KOPT-K1 (cell line): Measurements from ENCODE around the gene VPS37C.

Experiments used
- H3K27ac ChIP-seq: fragments of 200-600 bp; sonication (generic); 2 replicates; pipeline ENCODE4 v1.5.1; 2016; ENCODE audit warnings: antibody characterized with exemption, mild to moderate bottlenecking, low read depth, low read length; ENCODE audit not compliant: poor library complexity, severe bottlenecking
- H3K36me3 ChIP-seq: fragments of 200-600 bp; sonication (generic); 2 replicates; pipeline ENCODE4 v1.5.1; 2017; ENCODE audit warnings: antibody characterized with exemption, mild to moderate bottlenecking, low read length, moderate library complexity; ENCODE audit not compliant: insufficient read depth
- H3K9me3 ChIP-seq: fragments of 200-600 bp; sonication (generic); 2 replicates; pipeline ENCODE4 v1.5.1; 2017; ENCODE audit warnings: antibody characterized with exemption, low read length, mild to moderate bottlenecking; ENCODE audit not compliant: insufficient read depth, poor library complexity, severe bottlenecking

Gene VPS37C

DNA sequence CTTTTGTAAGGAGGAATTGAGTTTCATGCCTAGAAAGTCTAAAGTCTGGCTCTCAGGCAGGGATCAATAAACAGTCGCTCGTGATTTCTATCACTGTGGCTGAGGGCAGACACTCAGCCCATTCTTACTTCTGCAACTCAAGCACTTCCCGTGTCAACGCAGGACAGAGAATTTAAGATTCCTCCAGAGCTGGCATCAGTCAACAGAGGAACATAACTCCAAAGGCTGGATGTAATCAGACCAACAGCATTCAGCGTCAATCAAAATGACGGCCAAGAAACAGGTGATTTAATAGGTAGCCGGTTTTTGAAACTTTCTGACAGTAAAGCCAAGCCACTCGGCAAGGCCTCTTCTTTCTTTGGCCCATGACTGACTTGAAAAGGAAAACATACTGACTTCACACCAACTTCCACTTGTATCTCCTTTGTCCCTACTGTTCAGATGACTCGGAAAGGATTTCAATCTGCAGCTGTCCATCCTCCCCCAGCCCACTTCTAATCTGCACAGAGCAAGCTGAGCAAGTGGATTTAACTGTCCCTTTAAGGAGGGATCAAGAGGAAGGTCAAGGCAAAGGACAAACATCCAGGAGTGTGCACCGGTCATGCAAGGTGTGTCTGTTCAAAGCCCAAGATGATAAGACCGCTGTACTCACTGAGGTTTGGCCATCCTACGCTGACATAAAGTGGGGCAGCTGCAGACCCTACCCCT, 9.5 kb downstream of the VPS37C start:
- Histone ChIP-seq H3K9me3 (peaks cover 17% of the 10 kb centered on the region), H3K27ac (no peak overlapping the region), H3K36me3 (no peaks in the 10 kb centered on the region)

DNA sequence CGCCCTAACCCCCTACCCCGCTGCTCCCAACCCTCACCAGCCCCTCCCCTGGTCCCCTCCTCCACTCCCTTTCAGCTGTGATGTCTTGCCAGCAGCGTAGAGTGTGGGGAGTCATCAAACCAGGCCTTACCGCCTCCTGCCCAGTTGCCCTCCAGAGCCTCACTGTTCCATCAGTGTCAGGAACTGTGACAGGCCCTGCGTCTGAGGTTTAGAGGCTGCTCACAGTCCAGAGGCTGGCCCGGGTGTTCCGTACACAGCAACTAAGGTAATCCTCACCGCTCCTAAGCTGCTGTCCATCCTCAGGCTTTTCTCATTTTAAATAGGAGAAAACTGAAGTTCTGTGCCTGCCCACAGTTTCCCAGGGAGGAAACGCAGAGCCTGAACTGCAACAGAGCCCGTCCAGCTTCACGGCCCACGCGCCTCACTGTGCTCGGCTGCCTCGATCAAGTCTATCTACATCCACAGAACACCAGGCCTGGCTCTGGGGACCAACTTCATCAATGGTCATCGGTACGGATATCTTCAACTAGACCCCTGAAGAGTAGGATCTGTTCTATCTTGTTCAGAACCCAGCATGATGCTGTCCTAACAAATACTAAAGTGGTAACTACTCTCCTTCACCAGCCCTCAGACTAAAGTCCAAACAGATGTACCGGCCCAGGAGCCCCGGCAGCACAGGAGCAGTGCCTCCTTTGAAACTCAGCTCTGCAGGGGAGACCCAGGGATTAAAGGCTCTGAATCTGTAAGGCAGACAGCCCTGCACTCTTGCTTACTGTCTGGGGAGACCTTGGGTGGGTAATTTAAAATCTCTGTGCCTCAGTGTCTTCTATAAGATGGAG, 10.3 kb downstream of the VPS37C start:
- Histone ChIP-seq H3K9me3 (peaks cover 17% of the 10 kb centered on the region), H3K27ac (no peak overlapping the region), H3K36me3 (no peaks in the 10 kb centered on the region)

DNA sequence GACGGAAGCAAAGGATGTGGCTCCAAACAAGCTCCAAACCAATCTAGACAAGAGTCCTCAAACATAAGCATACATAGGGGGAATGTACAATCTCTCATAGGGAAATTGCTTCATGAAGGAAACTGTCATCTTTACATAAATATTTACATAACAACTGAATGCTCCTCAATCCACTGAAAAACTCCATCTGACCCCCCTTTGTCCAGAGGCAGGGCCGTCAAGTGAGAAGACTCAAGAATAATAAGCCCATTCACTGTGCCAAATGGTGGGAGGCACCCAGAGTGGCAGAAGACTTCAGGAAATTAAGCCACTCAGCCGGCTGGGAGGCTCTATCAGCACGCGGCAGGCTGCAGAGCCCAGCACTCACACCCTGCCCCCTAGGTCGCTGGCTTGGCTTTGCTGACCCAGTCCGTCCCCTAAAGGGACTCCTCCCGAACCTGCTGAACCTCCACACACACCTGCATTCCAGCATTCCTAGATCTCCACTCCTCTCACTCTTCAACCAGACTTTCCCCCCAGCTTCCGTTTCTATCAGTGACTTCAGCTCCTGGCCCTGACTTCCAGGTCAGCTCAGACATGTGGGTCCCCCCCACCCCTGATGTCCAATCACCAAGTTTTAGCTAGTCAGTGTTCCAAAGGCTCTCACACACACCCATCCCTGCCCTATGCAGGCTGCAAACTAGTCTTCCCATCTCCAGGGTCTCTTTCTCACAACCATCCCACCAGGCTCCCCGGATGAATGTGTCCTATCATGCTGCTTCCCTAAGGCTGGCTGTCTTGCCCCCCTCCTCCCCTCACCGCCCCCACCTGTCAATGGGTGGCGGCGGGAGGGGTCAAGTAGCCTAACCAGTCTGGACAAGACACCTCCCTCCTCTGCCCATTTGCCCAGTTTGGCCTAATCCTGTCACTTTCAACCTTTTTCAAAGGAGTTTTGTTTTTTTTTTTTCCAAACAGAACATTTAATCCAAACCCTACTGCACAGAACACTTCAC, 11.3 kb downstream of the VPS37C start:
- no peak overlapping the region for H3K27ac ChIP-seq
- no peaks in the 10 kb centered on the region for H3K36me3 ChIP-seq
- peaks cover 11% of the 10 kb centered on the region for H3K9me3 ChIP-seq

DNA sequence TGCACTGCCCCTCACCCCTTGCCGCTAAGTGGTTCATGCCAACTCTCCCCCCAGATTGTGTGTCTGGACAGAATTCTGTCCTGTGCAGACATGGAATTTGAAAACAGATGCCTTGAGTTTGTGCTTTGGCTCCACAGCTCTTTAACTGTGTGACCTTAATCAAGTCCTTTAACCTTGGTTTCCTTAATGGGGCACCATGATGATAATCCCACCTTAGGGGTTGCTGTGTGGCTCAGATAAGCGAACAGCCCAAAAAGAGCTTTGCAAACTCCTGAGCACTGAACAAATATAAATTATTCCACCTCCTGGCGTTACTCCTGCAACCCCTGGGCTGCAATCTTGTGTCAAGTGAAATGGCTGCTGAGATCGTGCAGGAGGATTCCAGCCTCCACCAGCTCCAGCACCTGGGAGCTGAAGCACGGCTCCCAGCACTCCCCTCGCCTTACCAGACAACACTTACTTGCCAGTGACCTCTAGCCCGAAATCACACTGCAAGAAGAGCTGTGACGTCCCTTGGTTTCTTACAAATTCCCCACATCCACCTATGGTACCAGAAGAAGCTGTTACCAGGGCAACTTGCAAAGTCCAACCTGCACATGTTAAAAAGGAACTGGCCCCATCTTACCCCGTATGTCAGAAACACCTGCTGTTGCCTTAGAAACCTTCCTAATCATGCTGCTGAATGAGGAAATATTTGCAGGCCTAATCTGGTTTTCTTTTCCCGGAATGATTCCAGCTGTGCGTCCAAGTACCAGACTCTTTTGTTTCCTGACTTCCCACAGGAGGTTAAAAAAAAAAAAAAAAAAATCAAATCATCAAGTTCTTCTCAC, 13.2 kb downstream of the VPS37C start:
- Histone ChIP-seq H3K9me3 (no peaks in the 10 kb centered on the region), H3K27ac (no peak overlapping the region), H3K36me3 (no peaks in the 10 kb centered on the region)

DNA sequence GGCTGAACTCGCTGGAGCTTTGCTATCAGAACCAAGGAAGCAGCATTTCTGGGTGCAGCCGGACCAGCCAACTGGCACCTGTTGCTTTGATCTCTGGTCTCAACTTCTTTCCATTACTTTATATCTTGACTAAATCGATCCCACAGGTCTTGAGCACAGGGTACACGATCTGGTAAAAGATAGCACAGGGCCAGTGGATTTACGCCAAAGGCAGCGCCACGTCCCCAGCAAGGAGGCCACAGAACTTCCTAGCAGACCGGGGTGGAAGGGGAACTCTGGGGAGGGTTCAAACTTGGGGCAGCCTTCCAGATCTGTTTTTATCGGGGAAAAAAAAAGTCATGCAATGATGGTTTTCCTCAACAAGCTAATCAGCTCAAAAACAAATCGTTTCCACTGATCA, 14.0 kb downstream of the VPS37C start:
- H3K9me3 ChIP-seq: no peaks in the 10 kb centered on the region
- H3K36me3 ChIP-seq: no peaks in the 10 kb centered on the region
- H3K27ac ChIP-seq: no peak overlapping the region

DNA sequence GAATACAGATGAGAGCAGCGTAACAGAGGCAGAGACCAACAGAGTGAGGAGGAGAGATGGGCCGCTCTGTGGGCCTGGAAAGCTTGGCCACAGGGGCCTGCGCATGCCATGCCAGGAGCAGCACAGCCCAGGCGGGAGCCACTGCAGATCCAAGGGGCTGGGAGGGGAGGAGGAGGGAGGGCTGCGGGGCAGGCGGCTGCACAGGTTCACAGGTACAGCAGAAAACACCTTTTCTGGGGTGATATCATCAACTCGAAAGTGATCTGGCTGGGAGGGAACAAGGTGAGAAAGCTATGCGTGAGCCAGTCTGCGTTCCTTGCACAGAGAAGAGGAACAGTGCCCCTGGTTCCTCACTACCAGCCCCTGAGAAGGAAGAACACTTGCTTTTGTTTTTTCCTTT, 14.8 kb downstream of the VPS37C start:
- no peak overlapping the region for H3K27ac ChIP-seq
- no peaks in the 10 kb centered on the region for H3K9me3 ChIP-seq
- no peaks in the 10 kb centered on the region for H3K36me3 ChIP-seq

DNA sequence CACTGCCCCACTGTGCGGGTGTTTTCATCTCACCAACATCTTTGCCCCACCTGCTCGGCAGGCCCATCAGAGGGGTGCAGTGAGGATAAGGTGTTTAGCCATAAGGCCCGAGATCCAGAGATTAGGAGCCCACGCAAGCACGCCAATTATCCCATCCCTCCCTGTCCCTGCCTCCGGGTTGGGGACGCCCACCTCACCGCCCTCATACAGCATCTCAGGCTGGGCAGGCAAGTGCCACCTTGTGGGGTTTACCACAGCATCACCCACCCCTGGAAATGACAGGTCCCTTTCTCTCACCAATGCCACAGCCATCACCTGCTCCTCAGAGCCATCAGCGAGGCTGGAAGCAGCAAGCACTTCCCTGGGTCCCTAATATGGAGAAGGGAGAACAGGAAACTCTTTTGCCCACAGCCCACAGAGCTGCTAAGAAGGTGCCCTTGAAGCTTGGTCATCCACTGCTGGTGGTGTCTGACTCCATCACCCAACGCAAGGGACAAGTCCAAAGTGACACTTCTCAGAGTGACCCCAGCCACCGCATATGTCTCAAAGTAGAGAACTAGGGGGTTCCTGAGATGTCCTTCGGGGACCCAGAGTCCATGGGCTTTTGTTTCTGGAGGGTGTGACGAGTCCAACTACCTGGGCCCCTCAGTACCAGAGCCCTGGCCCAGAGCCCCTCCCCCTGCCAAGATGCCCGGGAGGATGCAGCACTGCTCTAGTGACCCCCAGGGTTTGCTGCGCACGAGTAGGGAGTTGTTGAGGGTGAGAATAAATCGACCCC, 15.8 kb downstream of the VPS37C start:
- Histone ChIP-seq H3K36me3 (no peaks in the 10 kb centered on the region), H3K27ac (no peak overlapping the region), H3K9me3 (no peaks in the 10 kb centered on the region)

DNA sequence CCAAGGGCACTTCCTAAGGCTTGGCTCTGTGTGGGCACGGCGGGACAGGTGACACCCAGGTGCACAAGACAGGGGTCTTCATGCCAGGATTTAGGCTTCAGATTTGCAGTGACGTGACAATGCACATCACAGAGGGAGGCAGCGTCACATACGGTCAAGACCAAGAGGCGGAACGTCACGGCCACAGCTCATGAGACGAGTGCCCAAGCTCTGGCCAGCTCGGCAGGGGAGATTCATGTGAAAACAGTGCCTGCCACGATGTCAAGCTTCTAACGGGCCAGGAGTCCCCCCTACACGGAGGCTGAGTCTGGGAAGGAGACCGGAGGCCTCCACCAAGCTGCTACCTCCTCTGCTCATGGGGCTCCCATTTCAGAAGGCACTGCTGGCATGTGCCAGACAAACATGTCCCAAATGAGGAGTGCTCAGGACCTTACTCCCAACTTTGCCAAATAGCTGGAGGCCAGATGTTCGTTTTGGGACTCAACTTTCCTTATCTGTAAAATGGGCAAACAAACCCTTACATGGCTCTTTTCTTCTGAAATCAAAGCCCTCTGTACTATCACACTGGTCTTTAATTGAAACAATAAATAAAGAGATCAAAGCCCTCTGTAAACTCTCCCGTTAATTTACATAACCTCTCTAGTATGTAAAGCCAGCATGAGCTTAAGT, 16.6 kb downstream of the VPS37C start:
- no peaks in the 10 kb centered on the region for H3K9me3 ChIP-seq
- no peaks in the 10 kb centered on the region for H3K36me3 ChIP-seq
- H3K27ac ChIP-seq: no peak overlapping the region

DNA sequence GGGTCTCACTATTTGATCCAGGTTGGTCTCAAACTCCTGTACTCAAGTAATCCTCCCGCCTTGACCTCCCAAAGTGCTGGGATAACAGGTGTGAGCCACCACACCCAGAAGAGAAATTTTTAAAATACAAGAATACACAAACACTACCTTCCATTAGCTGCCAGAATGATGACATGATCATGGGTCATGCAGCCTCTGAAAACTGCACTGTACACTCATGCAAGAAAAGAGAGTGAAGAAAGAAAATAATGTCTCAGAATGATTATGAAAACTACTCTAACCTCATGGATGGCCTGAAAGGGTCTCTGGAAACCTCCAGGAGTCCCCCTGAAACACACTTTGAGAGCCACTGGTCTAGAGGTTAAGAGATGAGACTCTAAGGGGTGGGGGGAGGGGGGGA, 18.8 kb downstream of the VPS37C start:
- no peaks in the 10 kb centered on the region for H3K9me3 ChIP-seq
- H3K27ac ChIP-seq: no peak overlapping the region
- no peaks in the 10 kb centered on the region for H3K36me3 ChIP-seq

DNA sequence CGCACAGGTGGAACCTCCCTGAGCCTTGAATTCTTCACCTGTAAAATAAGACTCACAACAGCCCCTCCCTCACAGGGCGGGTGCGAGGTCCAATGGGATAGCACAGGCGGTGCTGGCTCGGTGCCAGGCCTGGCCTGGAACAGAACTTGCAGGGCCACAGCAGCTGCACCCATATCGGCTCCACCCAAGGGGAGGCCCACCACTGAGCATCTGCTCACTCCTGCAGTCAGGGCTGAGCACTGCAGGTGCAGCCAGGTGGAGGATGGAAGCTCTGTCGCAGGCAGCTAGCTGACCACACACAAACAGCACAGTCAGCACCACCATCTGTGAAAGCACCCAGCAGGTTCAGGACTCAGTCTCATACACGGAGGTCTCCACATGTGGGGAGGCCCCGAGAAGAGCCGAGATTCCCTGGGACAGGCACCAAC, 19.6 kb downstream of the VPS37C start:
- Histone ChIP-seq H3K27ac (no peak overlapping the region), H3K36me3 (no peaks in the 10 kb centered on the region), H3K9me3 (no peaks in the 10 kb centered on the region)

DNA sequence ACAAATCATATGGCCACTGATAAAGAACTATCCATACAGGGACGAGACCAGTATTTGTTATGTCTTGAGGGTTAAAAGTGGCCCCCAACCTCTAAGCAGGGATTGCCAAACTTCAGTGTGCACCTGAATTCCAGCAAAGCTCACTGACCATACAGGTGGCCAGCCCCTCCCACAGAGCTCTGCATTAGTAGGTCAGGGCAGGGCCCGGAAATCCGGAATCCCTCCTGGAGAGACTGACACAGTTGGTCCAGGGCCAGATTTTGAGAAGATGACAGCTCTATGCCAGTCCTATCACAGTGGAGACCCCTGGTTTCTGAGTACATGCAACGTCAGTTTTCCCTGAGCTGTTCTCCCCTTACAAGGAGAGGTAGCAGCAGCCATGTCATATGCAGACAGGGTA, 20.8 kb downstream of the VPS37C start:
- Histone ChIP-seq H3K9me3 (no peaks in the 10 kb centered on the region), H3K27ac (no peak overlapping the region)

DNA sequence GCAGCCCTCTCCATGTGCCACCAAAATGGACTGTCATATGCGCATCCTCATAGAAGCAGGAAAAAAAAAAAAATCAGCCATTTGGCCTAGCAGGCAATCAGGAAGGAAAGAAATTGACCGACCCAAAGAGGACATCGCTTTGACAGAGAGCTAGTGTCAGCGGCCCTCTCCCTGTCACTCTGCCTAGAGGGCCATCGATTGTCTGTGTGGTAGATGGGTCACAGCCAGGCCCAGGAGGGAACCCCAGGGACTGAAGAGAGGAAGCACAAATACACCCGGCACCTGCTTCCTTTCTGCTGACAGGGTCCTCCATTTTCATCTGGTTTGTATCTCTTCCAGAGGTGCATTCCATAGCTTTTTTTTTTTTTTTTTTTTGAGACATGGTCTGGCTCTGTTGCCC, 21.8 kb downstream of the VPS37C start:
- Histone ChIP-seq H3K27ac (no peak overlapping the region), H3K36me3 (no peaks in the 10 kb centered on the region), H3K9me3 (no peaks in the 10 kb centered on the region)

More for the DNA sequence above, 20.8 kb downstream of the VPS37C start:
- H3K36me3 ChIP-seq: no peaks in the 10 kb centered on the region

DNA sequence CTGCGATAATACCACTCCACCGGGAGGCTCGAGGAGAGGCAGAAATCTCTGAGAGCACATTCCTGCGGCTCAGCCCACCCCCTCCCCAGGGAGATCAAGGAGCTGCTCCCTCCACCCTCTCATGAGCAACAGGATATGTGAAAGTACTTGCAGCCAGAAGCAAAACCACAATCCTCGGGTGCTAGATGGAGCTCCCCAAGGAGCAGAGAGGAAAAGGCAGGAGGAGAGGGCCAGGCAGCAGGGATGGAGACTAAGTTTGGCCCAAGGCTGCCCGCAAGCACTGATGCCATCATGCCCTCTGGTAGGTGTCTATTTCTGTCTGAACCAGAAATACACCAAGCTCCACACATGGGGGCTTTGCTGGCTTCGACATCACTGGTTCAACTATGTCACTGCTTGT, 22.3 kb downstream of the VPS37C start:
- H3K36me3 ChIP-seq: no peaks in the 10 kb centered on the region
- no peaks in the 10 kb centered on the region for H3K9me3 ChIP-seq
- H3K27ac ChIP-seq: no peak overlapping the region
